Aorta (tissue), 5 donors: ENCODE data around the gene FAM13A. TPM values are rescaled to one million over a fixed set of nuclear protein-coding genes. Genes with fewer than 3 reads are reported as not detected.
A peak's percentile ranks its signal among the peaks of the same experiment; 100 is the strongest.

Experiments used
- ATAC-seq: fragments of 200-7000 bp; cut with Tn5 transposase; one replicate; pipeline ENCODE4 v1.9.1; 2022; ENCODE audit warnings: moderate library complexity; ENCODE audit not compliant: low FRiP score
- DNase-seq, 2 donors: peaks; one replicate each; pipeline ENCODE4 v3.0.0-alpha.2; 2020
- H3K27ac ChIP-seq, 2 donors: one replicate each; pipeline ENCODE4 v1.5.1; 2013; ENCODE audit warnings: low read length in 2 of 2, mild to moderate bottlenecking in 2 of 2, moderate library complexity in 2 of 2, control low read depth in 1 of 2, inconsistent platforms in 1 of 2, low read depth in 1 of 2
- H3K27me3 ChIP-seq, 2 donors: one replicate each; pipeline ENCODE4 v1.6.1; 2013; ENCODE audit warnings: control low read depth in 1 of 2, low read length in 1 of 2, mild to moderate bottlenecking in 1 of 2, moderate library complexity in 1 of 2; ENCODE audit not compliant: insufficient read depth in 2 of 2, control insufficient read depth in 1 of 2
- H3K36me3 ChIP-seq, 2 donors: one replicate each; pipeline ENCODE4 v1.6.1; 2013; ENCODE audit warnings: control low read depth in 1 of 2, low read length in 1 of 2, mild to moderate bottlenecking in 1 of 2; ENCODE audit not compliant: insufficient read depth in 2 of 2, control insufficient read depth in 1 of 2
- H3K4me1 ChIP-seq, 2 donors: one replicate each; pipeline ENCODE4 v1.6.1; 2013; ENCODE audit warnings: low read length in 2 of 2, control low read depth in 1 of 2, mild to moderate bottlenecking in 1 of 2, moderate library complexity in 1 of 2; ENCODE audit not compliant: insufficient read depth in 2 of 2, control insufficient read depth in 1 of 2
- H3K4me3 ChIP-seq, 2 donors: one replicate each; pipeline ENCODE4 v1.5.1; 2013; ENCODE audit warnings: low read length in 2 of 2, control low read depth in 1 of 2, mild to moderate bottlenecking in 1 of 2
- H3K9me3 ChIP-seq: one replicate; pipeline ENCODE4 v1.6.1; 2013; ENCODE audit warnings: mild to moderate bottlenecking, low read length; ENCODE audit not compliant: control insufficient read depth
- WGBS, 2 donors: extraction: QIAGEN DNeasy Blood & Tissue Kit; methylation state at CpG; one replicate each; pipeline ENCODE4 v1.1.7; 2013; 5-methylcytosine and 5-hydroxymethylcytosine counted together
- intact Hi-C, 2 donors: fragments of 100-400 bp; cut with DNase I; formaldehyde crosslinking; loops; one replicate each; pipeline versions ENCODE4 v1.14.2 to v1.15.0; 2022
- polyA plus RNA-seq, 2 donors: library from polyadenylated mRNA; stranded (reverse); fragments of 200-250 nt; gene quantifications; one replicate each; pipeline ENCODE4 v1.2.3, GENCODE V29; 2013
- total RNA-seq, 2 donors: library from RNA; stranded (reverse); fragmentation: NEBNext Ultra II Directional; extraction: Animal tissue kit (Norgen Biotek cat#: 25700); gene quantifications; one replicate each; pipeline ENCODE4 v1.2.1, GENCODE V29; 2021
- donor health status: healthy with polysubstance abuse.
- donor health status: Bipolar disorder and iron deficiency.
- donor health status: DM: no; HTN: no; CAD: no.
- donor health status: DM: no; HTN: no; CAD: no.
- donor health status: DM: yes; HTN: yes; CAD: no.

Gene FAM13A
- total and polyA plus RNA-seq, 4 donors: 9.0 to 60.3 (median 23.5) TPM

DNA sequence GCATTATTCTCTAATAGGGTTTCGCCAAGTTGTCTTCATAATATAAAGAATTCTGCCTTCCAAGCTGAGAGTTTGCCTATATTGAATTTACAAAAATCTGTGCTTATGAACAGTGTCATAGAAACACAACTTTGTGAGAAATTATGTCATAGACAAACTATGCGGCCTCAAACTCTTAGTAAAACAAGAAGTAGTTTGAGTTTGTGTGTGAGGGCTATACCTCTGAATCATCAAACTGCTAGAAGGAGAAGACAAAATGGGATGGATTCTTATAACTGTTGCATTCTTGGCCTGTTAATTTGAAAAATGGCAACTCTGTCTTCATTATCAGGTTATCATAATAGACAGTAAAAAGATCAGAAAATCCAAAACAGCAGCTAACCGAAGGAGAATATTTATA is 313.3 kb downstream of the FAM13A start:
- WGBS, 2 donors: 41 to 48% methylated on average over 3 of the region's 3 CpGs
- Histone ChIP-seq H3K9me3 (no peaks in the 10 kb centered on the region), H3K36me3 (peaks cover 0 to 4% of the 10 kb centered on the region in 2 donors), H3K27me3 (no peaks in the 10 kb centered on the region), H3K4me3 (no peak overlapping the region), H3K27ac (peak overlapping the region in 1 of 2 donors; percentile 57), H3K4me1 (peaks cover 2 to 17% of the 10 kb centered on the region in 2 donors)
- intact Hi-C loops: no loop called here
- no peak for ATAC-seq
- no peak for DNase-seq

DNA sequence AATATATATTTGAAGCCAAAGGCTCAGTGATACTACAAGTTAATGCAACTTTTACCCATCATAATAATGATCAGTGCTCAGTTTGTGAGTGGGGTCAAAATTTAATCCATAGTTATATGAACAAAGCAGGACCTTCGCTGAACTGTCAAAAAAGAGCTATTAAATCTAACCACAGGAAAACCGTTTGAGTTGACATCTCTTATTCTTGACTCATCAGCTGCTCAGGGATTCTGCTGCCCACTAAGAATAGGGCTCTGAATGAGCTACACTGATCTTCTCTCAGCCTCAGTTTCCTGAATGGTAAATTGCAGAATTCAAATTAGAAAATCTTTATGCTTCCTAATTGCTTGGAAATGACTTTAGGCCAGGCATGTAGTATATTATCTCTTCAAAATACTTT is 314.4 kb downstream of the FAM13A start:
- H3K4me3 ChIP-seq: no peak overlapping the region
- intact Hi-C loops: no loop called here
- no peak overlapping the region for H3K27ac ChIP-seq
- no peaks in the 10 kb centered on the region for H3K27me3 ChIP-seq
- WGBS, 2 donors: 71 to 81% methylated on average over 2 of the region's 2 CpGs
- DNase-seq (no peak), ATAC-seq (no peak)
- H3K9me3 ChIP-seq: no peaks in the 10 kb centered on the region
- H3K36me3 ChIP-seq: peaks cover 0 to 4% of the 10 kb centered on the region in 2 donors
- H3K4me1 ChIP-seq: peaks cover 2 to 17% of the 10 kb centered on the region in 2 donors

DNA sequence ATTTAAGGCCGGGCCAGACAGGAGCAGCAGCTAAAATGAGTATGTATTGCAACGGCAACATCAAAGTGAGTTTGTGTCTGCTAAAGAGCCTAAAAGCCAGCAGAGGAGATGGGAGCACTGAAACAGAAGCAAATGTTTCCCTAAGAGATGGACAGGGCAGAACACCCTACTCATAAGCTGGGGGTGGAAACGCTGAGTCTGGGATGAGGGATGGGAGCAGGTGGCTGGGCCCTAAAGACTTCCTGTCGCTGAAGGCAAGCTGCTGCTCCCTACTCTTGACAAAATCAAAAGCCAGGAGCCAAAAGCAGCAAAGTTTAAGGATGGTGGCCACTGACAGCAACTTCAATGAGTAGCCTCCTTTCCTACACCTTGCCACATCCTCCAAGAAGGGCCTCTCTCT is 318.8 kb downstream of the FAM13A start:
- no peak overlapping the region for H3K4me3 ChIP-seq
- intact Hi-C loops: no loop called here
- H3K27me3 ChIP-seq: no peaks in the 10 kb centered on the region
- no peaks in the 10 kb centered on the region for H3K36me3 ChIP-seq
- peaks cover 0 to 8% of the 10 kb centered on the region in 2 donors for H3K4me1 ChIP-seq
- H3K27ac ChIP-seq: peak overlapping the region; percentile 17 to 20
- no peak for DNase-seq
- H3K9me3 ChIP-seq: no peaks in the 10 kb centered on the region
- no peak for ATAC-seq
- 83 to 85% methylated on average over 4 of the region's 4 CpGs for WGBS, 2 donors

DNA sequence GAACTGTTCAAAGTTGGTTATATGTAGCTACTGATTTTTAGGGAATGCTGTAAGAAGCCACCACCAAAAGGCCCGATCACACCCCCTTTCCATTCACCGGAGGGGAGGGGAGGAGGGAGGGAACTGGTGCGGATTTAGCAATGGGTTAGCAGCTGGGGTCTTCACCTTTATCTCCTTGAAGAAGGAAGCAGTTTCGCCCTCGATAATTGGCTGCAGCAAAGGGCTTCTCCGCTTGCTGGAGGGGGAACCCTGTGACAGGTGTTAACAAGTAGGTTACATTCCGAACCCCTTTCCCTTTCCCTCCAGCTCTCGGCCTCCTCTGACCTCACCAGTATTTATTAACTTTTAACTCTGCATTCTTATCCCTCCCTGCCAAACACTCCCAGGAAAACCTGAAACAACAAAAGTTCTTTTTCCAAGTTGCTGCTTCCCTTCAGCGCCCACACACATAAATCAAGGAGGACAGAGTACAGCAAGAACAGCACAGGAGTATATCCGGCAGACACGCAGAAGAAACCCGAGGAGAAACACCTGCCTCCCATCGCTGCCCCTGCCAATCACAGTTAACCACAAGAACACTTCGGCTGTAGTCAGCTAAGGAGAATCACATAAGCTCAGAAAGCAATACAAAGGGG is 319.6 kb downstream of the FAM13A start:
- Histone ChIP-seq H3K27me3 (no peaks in the 10 kb centered on the region), H3K9me3 (no peaks in the 10 kb centered on the region), H3K4me3 (no peak overlapping the region), H3K27ac (peak overlapping the region in 1 of 2 donors; percentile 53), H3K36me3 (no peaks in the 10 kb centered on the region), H3K4me1 (peaks cover 0 to 8% of the 10 kb centered on the region in 2 donors)
- 17% methylated on average over 14 of the region's 14 CpGs for WGBS, 2 donors
- intact Hi-C loops: no loop called here
- DNase-seq (no peak), ATAC-seq (no peak)

DNA sequence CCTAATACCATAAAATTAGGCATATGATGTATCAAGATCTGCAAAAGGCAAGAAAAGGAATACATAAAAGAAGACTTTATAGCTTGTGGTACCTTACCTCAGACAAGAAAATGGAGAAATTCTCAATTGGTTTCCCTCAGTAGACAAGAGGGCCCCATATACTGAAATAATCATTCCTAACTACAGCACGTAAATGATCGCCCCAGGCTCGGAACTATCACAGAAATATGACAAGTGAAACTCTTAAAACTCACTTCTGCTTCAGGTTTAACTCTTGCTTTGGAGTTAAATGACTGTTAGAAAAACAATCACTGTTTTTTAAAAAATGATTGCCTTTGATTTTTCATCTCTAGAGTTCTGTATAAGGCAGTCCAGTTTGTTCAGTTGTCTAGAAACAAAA is 320.7 kb downstream of the FAM13A start:
- H3K4me3 ChIP-seq: no peak overlapping the region
- no peaks in the 10 kb centered on the region for H3K27me3 ChIP-seq
- peak overlapping the region; percentile 48 to 77 for H3K27ac ChIP-seq
- intact Hi-C loops: no loop called here
- H3K36me3 ChIP-seq: no peaks in the 10 kb centered on the region
- ATAC-seq (no peak), DNase-seq (no peak)
- H3K4me1 ChIP-seq: peaks cover 0 to 8% of the 10 kb centered on the region in 2 donors
- 53 to 57% methylated on average over 3 of the region's 3 CpGs for WGBS, 2 donors
- no peaks in the 10 kb centered on the region for H3K9me3 ChIP-seq

DNA sequence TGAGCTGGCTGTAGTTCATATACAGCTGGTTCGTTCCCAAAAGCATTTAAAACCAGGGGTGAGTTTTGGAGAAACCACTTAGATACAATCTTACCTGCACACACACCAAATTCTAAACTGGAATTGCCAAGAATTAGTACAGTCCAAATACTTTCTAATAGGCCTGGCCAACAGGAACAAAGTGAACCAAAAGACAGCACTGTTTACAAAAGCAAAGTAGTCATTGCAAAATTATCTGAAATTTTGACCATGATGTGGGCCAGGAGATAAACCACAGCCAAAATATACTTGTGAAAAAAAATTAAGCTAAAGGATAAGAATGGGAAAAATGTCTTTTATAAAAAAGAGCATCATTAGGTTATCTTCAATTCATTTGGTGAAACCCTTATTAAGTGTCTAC is 321.4 kb downstream of the FAM13A start:
- ATAC-seq: peak; percentile 49
- Histone ChIP-seq H3K36me3 (peaks cover 0 to 3% of the 10 kb centered on the region in 2 donors), H3K9me3 (no peaks in the 10 kb centered on the region), H3K4me3 (no peak overlapping the region), H3K4me1 (peaks cover 0 to 8% of the 10 kb centered on the region in 2 donors), H3K27ac (no peak overlapping the region), H3K27me3 (no peaks in the 10 kb centered on the region)
- no peak for DNase-seq
- WGBS, 2 donors: 4 to 5% methylated on average over 1 of the region's 1 CpG
- intact Hi-C loops: no loop called here

DNA sequence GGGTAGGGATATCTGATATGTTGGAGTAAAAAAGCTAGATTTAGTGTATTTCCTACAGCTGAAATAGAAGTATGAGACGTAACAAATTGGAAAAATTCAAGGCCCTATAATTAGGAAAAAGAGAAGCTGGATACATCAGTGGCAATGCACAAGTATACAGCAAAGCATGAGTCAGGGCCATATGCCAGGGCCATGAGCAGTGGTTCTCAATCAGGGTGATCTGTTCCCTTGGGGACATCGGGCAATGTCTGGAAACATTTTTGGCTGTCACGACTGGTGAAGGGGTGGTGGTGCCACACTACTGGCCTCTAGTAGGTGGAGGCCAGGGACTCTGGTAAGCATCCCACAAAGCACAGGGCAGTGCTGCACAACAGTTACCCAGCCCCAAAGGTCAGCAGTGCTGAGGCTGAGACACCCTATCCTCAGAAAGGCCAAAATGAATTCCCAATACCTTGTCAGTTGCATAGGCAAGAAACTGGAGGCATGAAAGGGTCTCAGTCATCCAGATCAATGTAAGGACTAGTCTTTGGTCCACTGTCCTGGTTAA is 322.5 kb downstream of the FAM13A start:
- peaks cover 0 to 8% of the 10 kb centered on the region in 2 donors for H3K4me1 ChIP-seq
- 20 to 40% methylated on average over 3 of the region's 3 CpGs for WGBS, 2 donors
- H3K36me3 ChIP-seq: peaks cover 0 to 4% of the 10 kb centered on the region in 2 donors
- H3K27me3 ChIP-seq: no peaks in the 10 kb centered on the region
- H3K4me3 ChIP-seq: no peak overlapping the region
- intact Hi-C loops: no loop called here
- ATAC-seq (no peak), DNase-seq (no peak)
- H3K27ac ChIP-seq: peak overlapping the region in 1 of 2 donors; percentile 46
- H3K9me3 ChIP-seq: no peaks in the 10 kb centered on the region

DNA sequence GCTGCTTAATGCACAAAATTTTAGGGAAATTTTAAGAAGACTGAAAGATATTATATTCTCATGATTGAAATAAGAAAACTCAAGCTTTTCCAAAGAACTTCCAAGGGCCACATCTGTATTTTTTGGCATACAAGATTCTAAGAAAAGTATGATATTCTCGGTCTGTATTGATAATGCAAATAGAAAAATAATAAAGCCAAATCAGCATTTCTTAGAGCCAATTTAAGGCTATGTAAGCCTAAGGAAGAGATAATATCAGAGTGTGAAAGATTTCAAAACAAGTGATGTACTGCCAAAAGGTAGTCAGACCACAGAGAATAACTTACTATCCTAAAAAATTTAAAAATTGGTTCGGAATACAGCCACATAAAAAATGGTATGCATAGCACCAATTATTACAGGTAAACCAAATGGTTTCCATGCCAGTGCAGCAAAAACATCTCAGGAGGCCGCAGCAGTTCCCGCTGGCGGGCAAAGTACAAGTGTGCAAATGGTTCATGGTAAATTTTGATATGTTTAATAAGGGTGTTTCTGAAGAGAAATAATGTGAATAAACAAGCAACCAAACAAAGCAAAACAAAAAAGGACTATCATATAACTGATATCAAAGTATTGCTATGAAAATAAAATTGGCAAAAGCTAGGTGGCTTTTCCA is 324.1 kb downstream of the FAM13A start:
- Histone ChIP-seq H3K4me1 (peaks cover 0 to 8% of the 10 kb centered on the region in 2 donors), H3K9me3 (no peaks in the 10 kb centered on the region), H3K36me3 (peaks cover 0 to 5% of the 10 kb centered on the region in 2 donors), H3K27ac (no peak overlapping the region), H3K4me3 (no peak overlapping the region), H3K27me3 (no peaks in the 10 kb centered on the region)
- 81 to 87% methylated on average over 5 of the region's 5 CpGs for WGBS, 2 donors
- ATAC-seq (no peak), DNase-seq (no peak)
- intact Hi-C loops: no loop called here

DNA sequence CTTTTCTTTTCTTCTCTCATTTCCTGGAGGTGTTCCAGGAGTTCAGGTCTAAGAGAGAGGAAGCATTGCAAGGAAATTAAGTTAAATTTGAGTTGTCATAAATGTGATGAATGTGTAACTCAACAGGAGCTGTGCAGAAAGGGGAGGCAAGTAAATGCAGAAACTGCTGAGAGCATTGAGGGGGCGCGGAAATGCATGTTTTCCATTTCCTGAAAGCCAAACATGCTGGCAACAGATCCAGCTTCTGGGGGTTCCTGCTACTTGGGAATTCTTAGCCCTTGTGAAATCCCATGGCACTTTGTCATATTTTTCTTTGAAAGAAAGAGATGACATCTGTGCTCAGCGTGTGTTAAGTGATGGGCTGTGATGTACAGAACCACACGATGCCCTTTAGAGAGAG is 325.6 kb downstream of the FAM13A start:
- ATAC-seq: no peak
- no peaks in the 10 kb centered on the region for H3K9me3 ChIP-seq
- intact Hi-C loops: no loop called here
- H3K36me3 ChIP-seq: peaks cover 0 to 9% of the 10 kb centered on the region in 2 donors
- H3K4me3 ChIP-seq: no peak overlapping the region
- no peak for DNase-seq
- H3K27ac ChIP-seq: no peak overlapping the region
- H3K27me3 ChIP-seq: no peaks in the 10 kb centered on the region
- 82 to 84% methylated on average over 4 of the region's 4 CpGs for WGBS, 2 donors
- H3K4me1 ChIP-seq: peaks cover 0 to 5% of the 10 kb centered on the region in 2 donors
